GM04503 (cell line): ENCODE results near the gene UPK3A.
A peak's percentile ranks its signal among the peaks of the same experiment; 100 is the strongest.
"Not testable (repeated sequence)": the region's sequence is repeated elsewhere in the genome, so short reads cannot be mapped to it uniquely, and the experiment has no call there.

Source experiments
- DNase-seq: peaks from one replicate; pipeline ENCODE4 v3.0.0-alpha.2; 2012; ENCODE audit warnings: low read depth

UPK3A gene

GRCh38 chr22:45257941-45258340 lies 26.8 kb upstream of the UPK3A start:
- DNase-seq: not testable (repeated sequence)

DNA sequence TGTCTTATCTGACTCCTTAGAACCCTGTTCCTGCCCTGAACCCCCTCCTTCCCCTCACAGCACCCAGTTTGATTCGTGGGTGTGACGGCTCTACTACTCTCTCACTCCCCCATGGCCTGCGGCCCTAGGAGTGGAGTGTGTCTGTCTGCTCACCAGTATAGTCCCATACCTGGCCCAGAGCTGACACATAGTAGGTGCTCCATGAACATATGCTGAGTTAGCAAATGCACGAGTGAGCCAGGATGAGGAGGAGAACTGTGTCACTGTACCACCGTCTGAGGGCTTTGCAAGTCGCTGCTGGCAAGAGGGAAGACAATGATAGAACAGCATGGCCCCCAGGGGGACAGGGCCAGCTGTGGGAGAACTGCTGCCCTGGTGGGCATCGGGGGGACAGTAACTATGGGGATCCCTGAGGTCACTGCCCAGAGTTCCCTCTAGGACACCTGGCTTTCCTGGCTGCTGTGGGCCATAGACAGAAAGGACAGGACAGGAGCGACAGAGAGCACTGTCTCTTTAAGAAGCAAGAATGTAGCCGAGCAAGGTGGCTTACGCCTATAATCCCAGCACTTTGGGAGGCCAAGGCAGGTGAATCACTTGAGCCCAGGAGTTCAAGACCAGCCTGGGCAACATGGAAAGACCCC lies 24.9 kb upstream of the UPK3A start:
- DNase-seq: no peak

DNA sequence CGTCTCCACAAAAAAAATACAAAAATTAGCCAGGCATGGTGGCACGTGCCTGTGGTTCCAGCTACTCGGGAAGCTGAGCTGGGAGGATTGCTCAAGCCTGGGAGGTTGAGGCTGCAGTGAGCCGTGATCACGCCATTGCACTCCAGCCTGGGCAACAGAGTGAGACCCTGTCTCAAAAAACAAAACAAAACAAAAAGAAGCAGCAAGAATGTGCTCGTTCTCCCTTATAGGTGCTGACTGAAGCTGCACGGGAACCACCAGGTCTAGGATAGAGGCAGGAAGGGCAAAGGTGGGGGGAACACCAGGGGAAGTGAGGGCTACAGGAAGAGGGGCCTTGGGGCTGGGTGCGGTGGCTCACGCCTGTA lies 24.4 kb upstream of the UPK3A start:
- not testable (repeated sequence) for DNase-seq

DNA sequence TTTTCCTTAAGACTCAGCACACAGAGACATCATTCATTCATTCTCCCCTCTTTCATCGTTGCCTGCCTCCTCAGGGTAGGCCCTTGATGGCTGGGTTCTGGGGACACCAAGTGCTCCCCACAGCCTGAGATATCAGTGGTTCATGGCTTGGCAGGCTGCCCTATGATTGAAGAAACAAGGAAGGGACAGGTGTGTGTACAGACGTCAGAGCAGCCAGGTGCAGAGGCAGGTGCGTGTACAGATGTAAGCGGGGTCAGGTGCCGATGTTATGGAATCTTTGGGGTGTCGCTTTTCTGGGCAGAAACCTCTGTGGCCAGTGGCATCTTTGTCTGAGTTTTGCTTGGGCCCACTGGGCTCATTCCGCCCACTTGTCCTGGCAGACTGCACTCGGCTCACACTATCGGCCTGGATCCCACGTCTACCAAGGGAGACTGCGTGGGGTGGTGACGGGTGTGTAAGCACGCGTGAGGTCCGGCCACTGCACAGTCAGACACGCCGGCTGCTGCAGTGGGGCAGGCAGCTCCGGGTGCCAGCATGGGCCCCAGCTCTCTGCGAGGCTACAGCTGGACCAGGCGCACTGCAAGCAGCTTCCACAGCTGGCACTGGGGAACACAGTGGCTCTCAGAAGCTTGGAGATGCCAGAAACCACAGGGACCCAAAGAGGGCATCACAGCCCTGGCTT lies 23.2 kb upstream of the UPK3A start:
- no peak for DNase-seq

DNA sequence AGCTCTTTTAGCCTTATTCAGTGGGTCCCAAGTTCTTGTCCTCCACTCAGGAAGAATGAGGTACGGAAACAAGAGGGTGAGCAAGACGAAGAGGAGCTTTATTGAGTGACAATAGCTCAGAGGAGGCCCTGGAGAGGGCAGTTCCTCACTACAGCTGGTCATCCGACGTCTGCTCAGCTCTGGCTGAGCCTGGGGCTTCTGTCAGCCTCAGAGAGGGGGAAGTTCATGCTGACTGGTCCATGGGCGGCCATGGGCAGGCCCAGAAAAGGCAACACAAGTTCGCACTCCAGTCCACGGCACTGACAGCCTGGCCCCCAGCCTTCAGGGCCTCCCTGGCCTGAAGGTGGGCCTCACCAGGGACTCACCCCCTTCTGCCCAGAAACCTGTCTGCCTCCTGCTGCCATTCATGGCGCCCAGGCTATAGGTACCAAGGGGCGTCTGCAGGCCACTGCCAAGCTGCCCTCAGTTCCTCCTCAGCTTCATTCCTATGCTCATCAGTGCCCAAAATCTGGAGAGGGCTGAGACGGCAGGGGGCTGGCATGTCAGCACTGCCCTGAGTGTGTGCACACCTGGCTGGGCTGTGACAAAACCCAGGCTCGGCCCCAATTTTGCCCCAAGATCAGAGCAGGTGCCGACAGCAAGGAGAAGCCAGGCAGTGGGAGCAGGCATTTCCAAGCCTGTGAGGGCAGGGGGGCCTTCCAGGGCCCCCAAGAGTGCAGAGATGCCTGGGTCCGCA lies 22.4 kb upstream of the UPK3A start:
- DNase-seq: no peak

GRCh38 chr22:45262931-45263462 lies 21.8 kb upstream of the UPK3A start:
- DNase-seq: no peak

DNA sequence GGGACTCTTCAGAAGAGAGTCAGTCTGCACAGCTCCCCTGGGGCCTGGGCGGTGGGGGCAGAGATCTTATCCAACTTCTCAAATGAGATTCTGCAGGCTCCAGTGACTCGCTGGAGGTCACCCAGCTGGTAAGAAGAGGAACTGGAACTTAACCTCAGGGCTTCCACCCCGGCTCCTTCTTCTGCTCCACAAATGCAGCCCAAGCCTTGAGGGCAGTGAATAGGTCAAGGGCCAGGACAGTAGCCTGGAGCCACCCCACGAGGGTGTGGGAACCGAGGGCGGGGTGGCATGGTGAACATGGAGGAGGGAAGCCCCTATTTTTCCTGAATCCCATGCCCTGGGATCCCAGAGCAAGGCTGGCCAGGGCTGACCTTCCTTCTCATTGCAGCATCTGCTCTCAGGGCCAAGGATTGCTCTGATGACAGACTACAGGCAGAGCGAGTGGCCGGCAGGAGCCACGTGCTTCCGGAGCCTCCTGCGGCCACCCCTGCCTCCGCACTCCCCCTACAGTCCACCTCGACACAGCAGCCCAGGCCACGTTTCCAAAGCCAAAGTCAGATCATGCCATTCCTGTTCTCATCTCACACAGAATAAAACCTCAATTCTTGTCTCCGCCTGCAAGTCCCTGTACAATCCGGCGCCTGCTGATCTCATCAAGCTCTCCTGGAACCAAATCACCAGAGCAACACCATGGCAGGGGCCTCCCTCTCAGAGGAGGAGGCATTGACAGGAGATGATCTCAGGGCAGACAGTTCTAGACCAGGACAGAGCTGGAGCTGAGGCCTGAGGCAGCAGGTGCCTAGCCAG lies 21.1 kb upstream of the UPK3A start:
- DNase-seq: peak; percentile 42

- no peak for DNase-seq
These were observed 19.2 kb upstream of the UPK3A start for GRCh38 chr22:45265535-45265934.

GRCh38 chr22:45268167-45268957 lies 16.4 kb upstream of the UPK3A start:
- no peak for DNase-seq

DNA sequence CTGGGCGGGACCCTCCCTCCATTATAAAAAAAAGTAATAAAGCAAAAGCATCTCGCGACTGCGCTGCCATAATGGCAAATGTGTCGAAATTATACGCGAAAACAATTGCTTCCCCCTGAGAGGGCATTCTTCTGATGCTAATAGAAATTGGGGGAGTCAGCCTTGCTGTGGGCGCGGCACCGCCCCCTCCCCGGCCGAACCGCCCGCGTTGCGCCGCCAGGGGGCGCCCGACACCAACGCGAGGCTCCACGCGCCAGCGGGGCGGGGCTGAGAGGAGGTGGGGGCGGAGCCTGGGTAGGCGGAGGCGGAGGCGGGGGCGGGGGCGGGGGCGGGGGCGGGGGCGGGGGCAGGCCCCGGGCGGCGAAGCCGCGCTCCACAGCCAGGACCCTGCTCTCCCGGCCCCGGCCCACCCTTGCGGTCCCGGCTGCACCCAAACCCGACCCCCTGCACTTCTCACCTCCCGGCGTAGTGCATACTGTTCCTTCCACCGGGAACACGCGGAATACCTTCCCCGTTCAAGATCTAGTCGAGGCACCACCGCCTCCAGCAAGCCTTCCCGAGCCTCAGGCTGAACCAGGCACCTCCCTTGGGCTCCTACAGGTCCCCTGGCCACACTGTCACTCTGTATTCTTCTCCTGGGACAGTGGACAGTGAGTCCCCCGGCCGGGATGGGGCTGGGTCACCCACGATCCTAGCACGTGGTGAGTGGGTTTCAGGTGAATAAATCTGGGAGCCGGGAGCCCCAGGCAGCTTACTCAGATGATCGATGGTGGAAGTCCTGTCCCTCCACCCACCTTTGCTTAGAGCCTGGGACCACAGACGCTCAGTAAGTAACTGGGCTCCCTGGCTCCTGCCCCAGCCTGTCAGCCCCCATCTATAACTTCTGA lies 15.5 kb upstream of the UPK3A start:
- no peak for DNase-seq

DNA sequence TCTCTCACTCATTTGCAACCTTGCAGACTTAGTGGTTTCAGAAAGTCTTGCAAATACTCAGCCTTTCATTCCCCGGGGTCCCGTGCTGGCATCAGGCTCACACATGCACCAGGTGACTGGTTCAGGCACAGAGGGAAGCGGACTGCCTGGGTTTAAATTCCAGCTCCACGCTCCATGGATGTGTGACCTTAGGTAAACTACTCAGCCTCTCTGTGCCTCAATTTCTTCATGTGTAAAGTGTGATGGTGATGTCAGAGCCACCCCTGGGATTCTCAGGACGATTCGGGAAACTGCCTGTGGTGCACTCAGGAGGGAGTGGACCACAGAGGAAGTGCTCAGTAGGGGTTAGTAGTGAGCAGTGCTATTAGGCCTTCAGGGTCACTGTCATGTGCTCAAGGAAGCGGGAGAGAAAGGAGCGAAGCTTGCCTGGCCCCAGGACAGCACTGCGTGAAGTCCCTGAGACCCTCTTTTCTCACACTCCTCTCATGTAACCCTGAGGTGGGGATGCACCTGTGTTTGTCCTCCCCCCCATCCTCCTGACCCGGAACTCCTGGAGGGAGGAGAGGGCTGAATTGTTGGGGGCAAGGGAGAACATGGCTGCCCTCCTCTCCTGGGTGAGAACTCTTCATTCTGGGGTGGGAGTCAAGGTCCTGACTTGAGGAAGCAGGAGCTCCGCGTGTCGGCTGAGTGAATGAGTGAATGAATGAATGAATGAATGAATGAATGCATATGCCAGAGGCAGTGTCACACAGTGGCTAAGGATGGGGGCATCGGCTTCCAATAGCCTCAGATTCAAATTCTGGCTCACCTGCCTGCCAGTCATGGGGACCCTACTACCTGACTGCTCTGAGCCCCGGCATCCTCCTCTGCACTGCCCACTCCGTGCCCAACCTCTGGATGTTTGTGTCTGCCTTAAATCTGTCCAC lies 14.4 kb upstream of the UPK3A start:
- DNase-seq: no peak

- no peak for DNase-seq
These were observed 13.0 kb upstream of the UPK3A start for GRCh38 chr22:45271667-45272201.

DNA sequence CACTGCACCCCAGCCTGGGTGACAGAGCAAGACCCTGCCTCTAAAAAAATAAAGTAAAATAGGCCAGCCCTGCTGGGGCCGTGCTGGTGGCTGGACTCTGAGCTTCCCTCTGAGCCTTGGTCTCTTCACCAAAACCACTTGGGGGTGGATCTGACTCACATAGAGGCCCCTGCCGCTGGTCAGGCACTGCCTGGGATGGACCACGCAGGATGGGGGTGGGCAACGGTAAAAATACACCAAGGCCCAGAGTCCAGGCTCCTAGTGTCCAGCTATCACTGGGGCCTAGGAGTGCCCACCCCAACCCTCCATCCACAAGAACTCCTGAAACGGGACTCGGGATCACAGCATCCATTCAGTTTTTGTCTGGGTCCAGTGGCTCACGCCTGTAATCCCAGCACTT lies 12.3 kb upstream of the UPK3A start:
- DNase-seq: no peak

DNA sequence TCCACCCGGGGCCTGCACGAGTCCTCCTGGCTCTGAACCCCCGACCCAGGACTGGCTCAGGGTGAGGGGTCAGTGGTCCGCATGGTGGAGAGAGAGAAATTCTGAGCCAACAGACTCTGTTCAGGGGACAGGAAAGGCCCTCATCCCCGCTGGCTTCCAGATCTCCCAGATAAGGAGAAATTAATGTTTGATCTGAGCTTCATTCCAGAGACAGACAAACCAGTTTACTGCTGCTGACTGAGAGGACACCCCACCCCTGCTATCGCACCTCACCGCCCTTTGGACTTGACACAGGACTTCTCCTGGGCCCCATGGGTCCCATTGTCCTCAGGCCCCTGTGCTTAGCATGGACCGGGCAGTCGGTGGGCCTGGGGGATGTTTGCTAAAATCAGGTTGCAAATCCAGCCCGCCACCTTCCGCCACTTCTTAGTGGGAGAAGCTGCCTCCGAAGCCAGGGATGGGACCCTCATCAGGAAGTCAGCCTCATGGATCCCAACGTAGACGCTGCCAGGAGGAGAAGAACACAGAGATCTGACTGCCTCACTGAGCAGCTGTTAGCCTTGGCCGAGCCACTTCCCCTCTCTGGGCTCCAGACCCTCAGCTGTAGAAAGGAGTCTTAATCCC lies 11.2 kb upstream of the UPK3A start:
- DNase-seq: no peak

GRCh38 chr22:45276507-45277105 lies 8.1 kb upstream of the UPK3A start:
- no peak for DNase-seq

DNA sequence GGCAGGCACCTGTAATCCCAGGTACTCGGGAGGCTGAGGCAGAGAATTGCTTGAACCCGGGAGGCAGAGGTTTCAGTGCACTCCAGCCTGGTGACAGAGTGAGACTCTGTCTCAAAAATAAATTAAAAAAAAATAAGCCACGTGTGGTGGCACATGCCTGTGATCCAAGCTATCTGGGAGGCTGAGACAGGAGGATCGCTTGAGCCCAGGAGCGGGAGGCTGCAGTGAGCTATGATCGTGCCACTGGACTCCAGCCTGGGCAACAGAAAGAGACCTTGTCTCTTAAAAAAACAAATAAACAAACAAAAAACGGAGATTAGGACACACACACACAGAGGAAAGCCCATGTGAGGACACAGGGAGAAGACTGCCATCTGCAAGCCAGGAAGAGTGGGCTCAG lies 7.0 kb upstream of the UPK3A start:
- not testable (repeated sequence) for DNase-seq

GRCh38 chr22:45278125-45278524 lies 6.6 kb upstream of the UPK3A start:
- DNase-seq: no peak

- DNase-seq: no peak
These were observed 4.2 kb upstream of the UPK3A start for GRCh38 chr22:45280587-45280980.
